HepG2 (cell line): Measurements from ENCODE around the gene BPIFB6. TPM values are rescaled to one million over a fixed set of nuclear protein-coding genes. Genes with fewer than 3 reads are reported as not detected.
A peak's percentile ranks its signal among the peaks of the same experiment; 100 is the strongest.

Experiments
- AGO2 ChIP-seq: fragments of 200-400 bp; formaldehyde crosslinking; optimal IDR thresholded peaks from 2 replicates; pipeline ENCODE3; 2017; ENCODE audit warnings: mild to moderate bottlenecking, low read depth, low read length, moderate library complexity
- BCL6 ChIP-seq: IDR thresholded peaks from 2 replicates; pipeline ENCODE4 v1.6.1; 2016; ENCODE audit warnings: missing genetic modification reagents, missing compliant biosample characterization
- KLF16 ChIP-seq, 2 experiments: sonication (generic) in 1 of 2; formaldehyde crosslinking in 1 of 2; IDR thresholded peaks; 2 replicates each; pipeline versions ENCODE4 v1.6.1 to v1.8.0; 2016 to 2023; ENCODE audit warnings: missing genetic modification reagents in 2 of 2, missing compliant biosample characterization in 1 of 2
- SP2 ChIP-seq: sonication (generic); formaldehyde crosslinking; IDR thresholded peaks from 2 replicates; pipeline ENCODE4 v1.5.1; 2020; ENCODE audit warnings: mild to moderate bottlenecking, missing genetic modification reagents
- TBL1XR1 ChIP-seq: fragments of 150-350 bp; IDR thresholded peaks from 2 replicates; pipeline ENCODE4 v1.6.1; 2014; ENCODE audit warnings: borderline replicate concordance, low read length; ENCODE audit not compliant: partially characterized antibody
- TP53 ChIP-seq: sonication (generic); formaldehyde crosslinking; conservative IDR thresholded peaks from 2 replicates; pipeline ENCODE4 v1.4.0; 2020; ENCODE audit warnings: missing genetic modification reagents
- U2AF1 ChIP-seq: fragments of 200-400 bp; formaldehyde crosslinking; optimal IDR thresholded peaks from 2 replicates; pipeline ENCODE3; 2017; ENCODE audit warnings: mild to moderate bottlenecking, low read depth, low read length
- ZKSCAN8 ChIP-seq: IDR thresholded peaks from 2 replicates; pipeline ENCODE4 v1.6.1; 2016; ENCODE audit warnings: borderline replicate concordance, missing genetic modification reagents, missing compliant biosample characterization
- ZNF383 ChIP-seq: sonication (generic); formaldehyde crosslinking; IDR thresholded peaks from 2 replicates; pipeline ENCODE4 v1.4.0; 2020; ENCODE audit warnings: missing genetic modification reagents, mild to moderate bottlenecking, borderline replicate concordance
- polyA plus RNA-seq, 8 experiments: library from polyadenylated mRNA; depleted of rRNA in 3 of 8; stranded (reverse) in 7 of 8; unstranded in 1 of 8; fragments of >200 nt; fragmentation: Illumina TruSeq in 4 of 8; extraction: Trizol in 4 of 8; gene quantifications; 2 replicates each; pipeline versions ENCODE4 v1.2.1 to v1.2.3, GENCODE V29; 2011 to 2016; ENCODE audit warnings: low read depth in 4 of 8, missing spikeins in 1 of 8, mixed read lengths in 1 of 8; ENCODE audit not compliant: insufficient read depth in 1 of 8
- total RNA-seq, 5 experiments: library from RNA; depleted of rRNA; stranded (reverse); fragments of >200 nt; fragmentation: Illumina TruSeq; extraction: Trizol; gene quantifications; 2 replicates each; pipeline ENCODE4 v1.2.3, GENCODE V29; 2016; ENCODE audit warnings: low read depth in 1 of 5
- TF ChIP-seq, protein P1 (sequence below): sonication (generic); formaldehyde crosslinking; IDR thresholded peaks from 2 replicates; pipeline ENCODE4 v1.8.0; 2022; ENCODE audit warnings: missing genetic modification reagents, mild to moderate bottlenecking, borderline replicate concordance
- TF ChIP-seq, protein P2 (sequence below): sonication (generic); formaldehyde crosslinking; conservative IDR thresholded peaks from 2 replicates; pipeline ENCODE4 v1.8.1; 2023; ENCODE audit warnings: missing genetic modification reagents
- TF ChIP-seq, protein P3 (sequence below): conservative IDR thresholded peaks from 2 replicates; pipeline ENCODE4 v1.6.1; 2018; ENCODE audit warnings: missing genetic modification reagents
- TF ChIP-seq, protein P4 (sequence below): sonication (generic); formaldehyde crosslinking; IDR thresholded peaks from 2 replicates; pipeline ENCODE4 v1.5.1; 2020; ENCODE audit warnings: mild to moderate bottlenecking, missing genetic modification reagents, moderate library complexity
- TF ChIP-seq, protein P5 (sequence below): sonication (generic); formaldehyde crosslinking; IDR thresholded peaks from 2 replicates; pipeline ENCODE4 v1.5.0; 2020; ENCODE audit warnings: mild to moderate bottlenecking, missing genetic modification reagents

The BPIFB6 gene
- total and polyA plus RNA-seq, 2 of the 13 experiments (the other 11 are each of a cell fraction or from before 2014, with no cell fraction given), result 0.13 to 1.7 TPM

DNA sequence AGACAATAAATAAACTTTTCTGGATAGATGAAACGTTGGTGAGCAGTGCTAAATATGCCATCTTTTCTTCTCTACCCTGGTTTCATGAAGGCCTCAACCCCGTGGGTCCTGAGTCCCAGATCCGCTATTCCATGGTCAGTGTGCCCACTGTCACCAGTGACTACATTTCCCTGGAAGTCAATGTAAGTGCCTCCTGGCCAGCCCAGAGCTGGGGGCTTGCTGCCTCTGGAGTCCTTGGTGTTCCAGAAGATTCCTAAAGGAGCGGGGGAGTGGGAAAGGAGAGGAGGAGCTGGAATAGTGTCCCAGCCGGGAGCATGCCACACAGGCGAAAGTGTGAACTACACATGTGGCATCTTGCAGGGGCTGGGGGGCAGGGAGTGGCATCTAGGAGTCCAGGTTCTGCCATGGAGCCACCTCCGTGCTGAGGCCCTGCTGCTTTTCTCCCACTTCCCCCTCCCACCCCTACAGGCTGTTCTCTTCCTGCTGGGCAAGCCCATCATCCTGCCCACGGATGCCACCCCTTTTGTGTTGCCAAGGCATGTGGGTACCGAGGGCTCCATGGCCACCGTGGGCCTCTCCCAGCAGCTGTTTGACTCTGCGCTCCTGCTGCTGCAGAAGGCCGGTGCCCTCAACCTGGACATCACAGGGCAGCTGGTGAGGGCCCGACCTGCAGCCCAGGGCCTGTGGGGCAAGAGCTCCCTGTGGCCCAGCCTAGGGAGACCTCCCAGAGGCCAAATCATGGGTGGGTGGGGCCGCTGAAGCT lies 13.1 kb upstream of the BPIFB6 start (continued):
- TF ChIP-seq, protein P1, sequence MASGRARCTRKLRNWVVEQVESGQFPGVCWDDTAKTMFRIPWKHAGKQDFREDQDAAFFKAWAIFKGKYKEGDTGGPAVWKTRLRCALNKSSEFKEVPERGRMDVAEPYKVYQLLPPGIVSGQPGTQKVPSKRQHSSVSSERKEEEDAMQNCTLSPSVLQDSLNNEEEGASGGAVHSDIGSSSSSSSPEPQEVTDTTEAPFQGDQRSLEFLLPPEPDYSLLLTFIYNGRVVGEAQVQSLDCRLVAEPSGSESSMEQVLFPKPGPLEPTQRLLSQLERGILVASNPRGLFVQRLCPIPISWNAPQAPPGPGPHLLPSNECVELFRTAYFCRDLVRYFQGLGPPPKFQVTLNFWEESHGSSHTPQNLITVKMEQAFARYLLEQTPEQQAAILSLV (CRISPR knock-in tag), result no peak
- no peak for TF ChIP-seq U2AF1
- TF ChIP-seq, protein P2, sequence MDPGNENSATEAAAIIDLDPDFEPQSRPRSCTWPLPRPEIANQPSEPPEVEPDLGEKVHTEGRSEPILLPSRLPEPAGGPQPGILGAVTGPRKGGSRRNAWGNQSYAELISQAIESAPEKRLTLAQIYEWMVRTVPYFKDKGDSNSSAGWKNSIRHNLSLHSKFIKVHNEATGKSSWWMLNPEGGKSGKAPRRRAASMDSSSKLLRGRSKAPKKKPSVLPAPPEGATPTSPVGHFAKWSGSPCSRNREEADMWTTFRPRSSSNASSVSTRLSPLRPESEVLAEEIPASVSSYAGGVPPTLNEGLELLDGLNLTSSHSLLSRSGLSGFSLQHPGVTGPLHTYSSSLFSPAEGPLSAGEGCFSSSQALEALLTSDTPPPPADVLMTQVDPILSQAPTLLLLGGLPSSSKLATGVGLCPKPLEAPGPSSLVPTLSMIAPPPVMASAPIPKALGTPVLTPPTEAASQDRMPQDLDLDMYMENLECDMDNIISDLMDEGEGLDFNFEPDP (CRISPR knock-in tag), result no peak
- TF ChIP-seq KLF16 (CRISPR knock-in tag; IDR thresholded peaks at IDR 0.05), result no peak
- TF ChIP-seq SP2, result no peak
- TF ChIP-seq, protein P3, sequence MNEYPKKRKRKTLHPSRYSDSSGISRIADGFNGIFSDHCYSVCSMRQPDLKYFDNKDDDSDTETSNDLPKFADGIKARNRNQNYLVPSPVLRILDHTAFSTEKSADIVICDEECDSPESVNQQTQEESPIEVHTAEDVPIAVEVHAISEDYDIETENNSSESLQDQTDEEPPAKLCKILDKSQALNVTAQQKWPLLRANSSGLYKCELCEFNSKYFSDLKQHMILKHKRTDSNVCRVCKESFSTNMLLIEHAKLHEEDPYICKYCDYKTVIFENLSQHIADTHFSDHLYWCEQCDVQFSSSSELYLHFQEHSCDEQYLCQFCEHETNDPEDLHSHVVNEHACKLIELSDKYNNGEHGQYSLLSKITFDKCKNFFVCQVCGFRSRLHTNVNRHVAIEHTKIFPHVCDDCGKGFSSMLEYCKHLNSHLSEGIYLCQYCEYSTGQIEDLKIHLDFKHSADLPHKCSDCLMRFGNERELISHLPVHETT, result no peak
- no peak for TF ChIP-seq BCL6
- no peak for TF ChIP-seq ZKSCAN8 (CRISPR knock-in tag)
- TF ChIP-seq, protein P4, sequence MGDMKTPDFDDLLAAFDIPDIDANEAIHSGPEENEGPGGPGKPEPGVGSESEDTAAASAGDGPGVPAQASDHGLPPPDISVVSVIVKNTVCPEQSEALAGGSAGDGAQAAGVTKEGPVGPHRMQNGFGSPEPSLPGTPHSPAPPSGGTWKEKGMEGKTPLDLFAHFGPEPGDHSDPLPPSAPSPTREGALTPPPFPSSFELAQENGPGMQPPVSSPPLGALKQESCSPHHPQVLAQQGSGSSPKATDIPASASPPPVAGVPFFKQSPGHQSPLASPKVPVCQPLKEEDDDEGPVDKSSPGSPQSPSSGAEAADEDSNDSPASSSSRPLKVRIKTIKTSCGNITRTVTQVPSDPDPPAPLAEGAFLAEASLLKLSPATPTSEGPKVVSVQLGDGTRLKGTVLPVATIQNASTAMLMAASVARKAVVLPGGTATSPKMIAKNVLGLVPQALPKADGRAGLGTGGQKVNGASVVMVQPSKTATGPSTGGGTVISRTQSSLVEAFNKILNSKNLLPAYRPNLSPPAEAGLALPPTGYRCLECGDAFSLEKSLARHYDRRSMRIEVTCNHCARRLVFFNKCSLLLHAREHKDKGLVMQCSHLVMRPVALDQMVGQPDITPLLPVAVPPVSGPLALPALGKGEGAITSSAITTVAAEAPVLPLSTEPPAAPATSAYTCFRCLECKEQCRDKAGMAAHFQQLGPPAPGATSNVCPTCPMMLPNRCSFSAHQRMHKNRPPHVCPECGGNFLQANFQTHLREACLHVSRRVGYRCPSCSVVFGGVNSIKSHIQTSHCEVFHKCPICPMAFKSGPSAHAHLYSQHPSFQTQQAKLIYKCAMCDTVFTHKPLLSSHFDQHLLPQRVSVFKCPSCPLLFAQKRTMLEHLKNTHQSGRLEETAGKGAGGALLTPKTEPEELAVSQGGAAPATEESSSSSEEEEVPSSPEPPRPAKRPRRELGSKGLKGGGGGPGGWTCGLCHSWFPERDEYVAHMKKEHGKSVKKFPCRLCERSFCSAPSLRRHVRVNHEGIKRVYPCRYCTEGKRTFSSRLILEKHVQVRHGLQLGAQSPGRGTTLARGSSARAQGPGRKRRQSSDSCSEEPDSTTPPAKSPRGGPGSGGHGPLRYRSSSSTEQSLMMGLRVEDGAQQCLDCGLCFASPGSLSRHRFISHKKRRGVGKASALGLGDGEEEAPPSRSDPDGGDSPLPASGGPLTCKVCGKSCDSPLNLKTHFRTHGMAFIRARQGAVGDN, result peak; percentile 26; the same call in 1 of the 2 replicates
- TF ChIP-seq TP53, result no peak
- TF ChIP-seq, protein P5, sequence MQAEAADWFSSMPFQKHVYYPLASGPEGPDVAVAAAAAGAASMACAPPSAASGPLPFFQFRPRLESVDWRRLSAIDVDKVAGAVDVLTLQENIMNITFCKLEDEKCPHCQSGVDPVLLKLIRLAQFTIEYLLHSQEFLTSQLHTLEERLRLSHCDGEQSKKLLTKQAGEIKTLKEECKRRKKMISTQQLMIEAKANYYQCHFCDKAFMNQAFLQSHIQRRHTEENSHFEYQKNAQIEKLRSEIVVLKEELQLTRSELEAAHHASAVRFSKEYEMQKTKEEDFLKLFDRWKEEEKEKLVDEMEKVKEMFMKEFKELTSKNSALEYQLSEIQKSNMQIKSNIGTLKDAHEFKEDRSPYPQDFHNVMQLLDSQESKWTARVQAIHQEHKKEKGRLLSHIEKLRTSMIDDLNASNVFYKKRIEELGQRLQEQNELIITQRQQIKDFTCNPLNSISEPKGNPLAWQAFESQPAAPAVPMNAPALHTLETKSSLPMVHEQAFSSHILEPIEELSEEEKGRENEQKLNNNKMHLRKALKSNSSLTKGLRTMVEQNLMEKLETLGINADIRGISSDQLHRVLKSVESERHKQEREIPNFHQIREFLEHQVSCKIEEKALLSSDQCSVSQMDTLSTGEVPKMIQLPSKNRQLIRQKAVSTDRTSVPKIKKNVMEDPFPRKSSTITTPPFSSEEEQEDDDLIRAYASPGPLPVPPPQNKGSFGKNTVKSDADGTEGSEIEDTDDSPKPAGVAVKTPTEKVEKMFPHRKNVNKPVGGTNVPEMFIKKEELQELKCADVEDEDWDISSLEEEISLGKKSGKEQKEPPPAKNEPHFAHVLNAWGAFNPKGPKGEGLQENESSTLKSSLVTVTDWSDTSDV (CRISPR knock-in tag), result no peak
- 0 out of 2 replicates have a peak, but pooled peaks have one; percentile 26 for TF ChIP-seq ZNF383 (CRISPR knock-in tag)
- no peak for TF ChIP-seq TBL1XR1
- peak; percentile 99 for TF ChIP-seq AGO2
